Measurements from ENCODE around the gene SNU13.

- TF ChIP-seq, protein P1, sequence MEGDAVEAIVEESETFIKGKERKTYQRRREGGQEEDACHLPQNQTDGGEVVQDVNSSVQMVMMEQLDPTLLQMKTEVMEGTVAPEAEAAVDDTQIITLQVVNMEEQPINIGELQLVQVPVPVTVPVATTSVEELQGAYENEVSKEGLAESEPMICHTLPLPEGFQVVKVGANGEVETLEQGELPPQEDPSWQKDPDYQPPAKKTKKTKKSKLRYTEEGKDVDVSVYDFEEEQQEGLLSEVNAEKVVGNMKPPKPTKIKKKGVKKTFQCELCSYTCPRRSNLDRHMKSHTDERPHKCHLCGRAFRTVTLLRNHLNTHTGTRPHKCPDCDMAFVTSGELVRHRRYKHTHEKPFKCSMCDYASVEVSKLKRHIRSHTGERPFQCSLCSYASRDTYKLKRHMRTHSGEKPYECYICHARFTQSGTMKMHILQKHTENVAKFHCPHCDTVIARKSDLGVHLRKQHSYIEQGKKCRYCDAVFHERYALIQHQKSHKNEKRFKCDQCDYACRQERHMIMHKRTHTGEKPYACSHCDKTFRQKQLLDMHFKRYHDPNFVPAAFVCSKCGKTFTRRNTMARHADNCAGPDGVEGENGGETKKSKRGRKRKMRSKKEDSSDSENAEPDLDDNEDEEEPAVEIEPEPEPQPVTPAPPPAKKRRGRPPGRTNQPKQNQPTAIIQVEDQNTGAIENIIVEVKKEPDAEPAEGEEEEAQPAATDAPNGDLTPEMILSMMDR (conservative IDR thresholded peaks at IDR 0.05; ENCODE audit: low read depth, low read length) = no peak
- TF ChIP-seq SMC3 (IDR thresholded peaks at IDR 0.05; ENCODE audit: low read depth, low read length) (no peak), FOS (IDR thresholded peaks at IDR 0.05; ENCODE audit: low read depth, low read length) (no peak), BHLHE40 (IDR thresholded peaks at IDR 0.05; ENCODE audit: low read depth, low read length) (no peak), POLR2A (IDR thresholded peaks at IDR 0.05; ENCODE audit: low read depth, low read length) (no peak), MXI1 (IDR thresholded peaks at IDR 0.05; ENCODE audit: borderline replicate concordance, low read depth, low read length) (no peak), RAD21 (IDR thresholded peaks at IDR 0.05; ENCODE audit: low read length) (no peak), RCOR1 (IDR thresholded peaks at IDR 0.05; ENCODE audit: insufficient replicate concordance, low read length) (no peak)
- TF ChIP-seq, protein P2, sequence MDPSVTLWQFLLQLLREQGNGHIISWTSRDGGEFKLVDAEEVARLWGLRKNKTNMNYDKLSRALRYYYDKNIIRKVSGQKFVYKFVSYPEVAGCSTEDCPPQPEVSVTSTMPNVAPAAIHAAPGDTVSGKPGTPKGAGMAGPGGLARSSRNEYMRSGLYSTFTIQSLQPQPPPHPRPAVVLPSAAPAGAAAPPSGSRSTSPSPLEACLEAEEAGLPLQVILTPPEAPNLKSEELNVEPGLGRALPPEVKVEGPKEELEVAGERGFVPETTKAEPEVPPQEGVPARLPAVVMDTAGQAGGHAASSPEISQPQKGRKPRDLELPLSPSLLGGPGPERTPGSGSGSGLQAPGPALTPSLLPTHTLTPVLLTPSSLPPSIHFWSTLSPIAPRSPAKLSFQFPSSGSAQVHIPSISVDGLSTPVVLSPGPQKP (IDR thresholded peaks at IDR 0.05; ENCODE audit: borderline replicate concordance, low read depth, low read length) = no peak
- TF ChIP-seq, protein P3, sequence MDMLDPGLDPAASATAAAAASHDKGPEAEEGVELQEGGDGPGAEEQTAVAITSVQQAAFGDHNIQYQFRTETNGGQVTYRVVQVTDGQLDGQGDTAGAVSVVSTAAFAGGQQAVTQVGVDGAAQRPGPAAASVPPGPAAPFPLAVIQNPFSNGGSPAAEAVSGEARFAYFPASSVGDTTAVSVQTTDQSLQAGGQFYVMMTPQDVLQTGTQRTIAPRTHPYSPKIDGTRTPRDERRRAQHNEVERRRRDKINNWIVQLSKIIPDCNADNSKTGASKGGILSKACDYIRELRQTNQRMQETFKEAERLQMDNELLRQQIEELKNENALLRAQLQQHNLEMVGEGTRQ (IDR thresholded peaks at IDR 0.05; ENCODE audit: low read depth, low read length) = no peak
These were observed 42.9 kb upstream of the SNU13 start for GRCh38 chr22:41731609-41732008.

Data from IMR-90 (cell line).